HepG2 (cell line): ENCODE data around the gene SDK1. TPM values are rescaled to one million over a fixed set of nuclear protein-coding genes. Genes with fewer than 3 reads are reported as not detected.

ENCODE experiments used
- ATAC-seq: fragments of 200-7000 bp; cut with Tn5 transposase; 3 replicates; pipeline ENCODE4 v1.9.1; 2020; ENCODE audit warnings: mild to moderate bottlenecking, moderate library complexity
- BruUV-seq: library from RNA; stranded (reverse); fragments of 400-500 nt; replicated peaks from 2 replicates; lab custom pipeline; 2021; lab: Mats Ljungman, UMichigan
- CTCF ChIA-PET: fragments of 300-600 bp; formaldehyde crosslinking; extraction: SDS; loops from one replicate; lab custom pipeline; 2021; ENCODE audit warnings: low total read pairs, inconsistent platforms, low intra/inter-chr PET ratio; lab: Yijun Ruan, JAX
- POLR2A ChIA-PET: fragments of 350-600 bp; sonication (Branson Sonifier 250); formaldehyde crosslinking; loops from one replicate; lab custom pipeline; 2020; ENCODE audit warnings: antibody characterized with exemption, inconsistent platforms; lab: Yijun Ruan, JAX
- DNase-seq: peaks from one replicate; pipeline ENCODE4 v3.0.0-alpha.2; 2015; ENCODE audit warnings: low spot score
- FAIRE-seq: peaks from 3 replicates; lab custom pipeline; 2011; peaks lifted over from hg19 to GRCh38; lab: Jason Lieb, UNC
- H2AFZ ChIP-seq: one replicate; pipeline ENCODE4 v1.6.1; 2011; ENCODE audit warnings: low read length, inconsistent platforms
- H3K27ac ChIP-seq: fragments of 300-600 bp; 3 replicates; pipeline ENCODE4 v1.8.0; 2011; ENCODE audit warnings: mixed run types, mild to moderate bottlenecking, mixed read lengths, low read length, inconsistent platforms; ENCODE audit not compliant: insufficient read depth; ENCODE audit errors: extremely low read length
- H3K27me3 ChIP-seq, 2 experiments: fragments of 200-600 bp in 1 of 2; 2 replicates in 1 of 2; 3 replicates in 1 of 2; pipeline versions ENCODE4 v1.6.0 to v1.8.0; 2011; ENCODE audit warnings: low read length in 2 of 2, mild to moderate bottlenecking in 2 of 2, moderate library complexity in 2 of 2, inconsistent platforms in 1 of 2; ENCODE audit not compliant: insufficient read depth in 2 of 2, control insufficient read depth in 1 of 2
- H3K36me3 ChIP-seq, 2 experiments: fragments of 200-600 bp in 1 of 2; replicated peaks in 1 of 2; 2 replicates in 1 of 2; 3 replicates in 1 of 2; pipeline versions ENCODE4 v1.5.1 to v1.8.0; 2011; ENCODE audit warnings: low read length in 2 of 2, inconsistent platforms in 1 of 2; ENCODE audit not compliant: insufficient read depth in 2 of 2, control insufficient read depth in 1 of 2
- H3K4me1 ChIP-seq: 2 replicates; pipeline ENCODE4 v1.5.1; 2012; ENCODE audit warnings: low read length, inconsistent platforms; ENCODE audit not compliant: insufficient read depth
- H3K4me2 ChIP-seq: 2 replicates; pipeline ENCODE4 v1.6.0; 2011; ENCODE audit warnings: low read depth, low read length, inconsistent platforms
- H3K4me3 ChIP-seq, 3 experiments: fragments of 200-600 bp in 1 of 3; sonication (generic), shearing (Covaris generic) in 1 of 3; replicated peaks in 1 of 3; 2 replicates each; pipeline ENCODE4 v1.5.1; 2011 to 2016; ENCODE audit warnings: low read length in 3 of 3, inconsistent platforms in 2 of 3, low read depth in 2 of 3, mild to moderate bottlenecking in 2 of 3, control low read depth in 1 of 3, mixed read lengths in 1 of 3; ENCODE audit not compliant: insufficient read depth in 1 of 3
- H3K79me2 ChIP-seq: one replicate; pipeline ENCODE4 v1.6.1; 2011; ENCODE audit warnings: low read length, inconsistent platforms; ENCODE audit not compliant: insufficient read depth
- H3K9ac ChIP-seq: 2 replicates; pipeline ENCODE4 v1.6.0; 2011; ENCODE audit warnings: mild to moderate bottlenecking, low read depth, low read length, inconsistent platforms; ENCODE audit not compliant: insufficient read depth
- H3K9me3 ChIP-seq: 2 replicates; pipeline ENCODE4 v1.5.1; 2012; ENCODE audit warnings: mild to moderate bottlenecking, low read length
- H4K20me1 ChIP-seq: 2 replicates; pipeline ENCODE4 v1.6.0; 2011; ENCODE audit warnings: inconsistent platforms, mild to moderate bottlenecking, low read length, moderate library complexity; ENCODE audit not compliant: insufficient read depth
- ATM ChIP-seq: fragments of 450-650 bp; IDR thresholded peaks from 2 replicates; pipeline ENCODE4 v1.7.1; 2017; ENCODE audit warnings: mild to moderate bottlenecking, borderline replicate concordance
- FOXO1 ChIP-seq: sonication (generic); formaldehyde crosslinking; IDR thresholded peaks from 2 replicates; pipeline ENCODE4 v1.4.0; 2020; ENCODE audit warnings: missing genetic modification reagents
- HHEX ChIP-seq: IDR thresholded peaks from 2 replicates; pipeline ENCODE4 v1.6.1; 2016; ENCODE audit warnings: control low read depth
- PLRG1 ChIP-seq: fragments of 450-650 bp; conservative IDR thresholded peaks from 2 replicates; pipeline ENCODE4 v1.6.1; 2016
- ZMAT5 ChIP-seq: sonication (generic); formaldehyde crosslinking; IDR thresholded peaks from 2 replicates; pipeline ENCODE4 v1.5.0; 2020; ENCODE audit warnings: mild to moderate bottlenecking, low read depth, missing genetic modification reagents, borderline replicate concordance
- ZNF383 ChIP-seq: sonication (generic); formaldehyde crosslinking; IDR thresholded peaks from 2 replicates; pipeline ENCODE4 v1.4.0; 2020; ENCODE audit warnings: missing genetic modification reagents, mild to moderate bottlenecking, borderline replicate concordance
- WGBS: methylation state at CpG from one replicate; pipeline ENCODE4 v1.1.6; 2017; ENCODE audit warnings: low lambda C conversion rate; 5-methylcytosine and 5-hydroxymethylcytosine counted together
- in situ Hi-C: cut with HindIII; loops from 2 replicates; pipeline ENCODE4 v1.10.0; 2017; ENCODE audit warnings: low pct_unique_long_range_greater_than_20kb; ENCODE audit not compliant: extremely low pct_ligation_motif_present
- intact Hi-C: fragments of 100-400 bp; cut with micrococcal nuclease; formaldehyde crosslinking; loops from one replicate; pipeline ENCODE4 v1.10.0; 2022; ENCODE audit not compliant: unreplicated experiment
- polyA plus RNA-seq, 8 experiments: library from polyadenylated mRNA; depleted of rRNA in 3 of 8; stranded (reverse) in 7 of 8; unstranded in 1 of 8; fragments of >200 nt; fragmentation: Illumina TruSeq in 4 of 8; extraction: Trizol in 4 of 8; gene quantifications; 2 replicates each; pipeline versions ENCODE4 v1.2.1 to v1.2.3, GENCODE V29; 2011 to 2016; ENCODE audit warnings: low read depth in 4 of 8, missing spikeins in 1 of 8, mixed read lengths in 1 of 8; ENCODE audit not compliant: insufficient read depth in 1 of 8
- total RNA-seq, 5 experiments: library from RNA; depleted of rRNA; stranded (reverse); fragments of >200 nt; fragmentation: Illumina TruSeq; extraction: Trizol; gene quantifications; 2 replicates each; pipeline ENCODE4 v1.2.3, GENCODE V29; 2016; ENCODE audit warnings: low read depth in 1 of 5

SDK1 gene
- total and polyA plus RNA-seq, 2 of the 13 experiments (the other 11 are each of a cell fraction or from before 2014, with no cell fraction given): 0.35 to 2.4 TPM

- Histone ChIP-seq H2AFZ (no peak overlapping the region), H3K9ac (no peak overlapping the region), H3K27ac (no peak overlapping the region), H3K4me2 (no peak overlapping the region)
- FAIRE-seq: no peak
- 91% methylated on average over 6 of the region's 6 CpGs for WGBS
- no peak for TF ChIP-seq PLRG1
- TF ChIP-seq ATM: no peak
- TF ChIP-seq HHEX: no peak
- no peak for TF ChIP-seq ZNF383 (CRISPR knock-in tag)
- no peak for TF ChIP-seq ZMAT5 (CRISPR knock-in tag)
- TF ChIP-seq, all 625 proteins: peak for 0
- H4K20me1 ChIP-seq: no peaks in the 10 kb centered on the region
- H3K9me3 ChIP-seq: no peaks in the 10 kb centered on the region
- DNase-seq (no peak), ATAC-seq (no peak)
- ChIA-PET POLR2A (no interaction called here), CTCF (no interaction called here)
- BruUV-seq: no TSS peak
- H3K4me3 ChIP-seq: no peak overlapping the region
- peaks cover 16% of the 10 kb centered on the region for H3K4me1 ChIP-seq
- in situ Hi-C loops (no loop called here), intact Hi-C loops (no loop called here)
- no peaks in the 10 kb centered on the region for H3K27me3 ChIP-seq
- no peaks in the 10 kb centered on the region for H3K36me3 ChIP-seq
- no peaks in the 10 kb centered on the region for H3K79me2 ChIP-seq
Measured at GRCh38 chr7:3910054-3910453, 609.0 kb downstream of the SDK1 start.

GRCh38 chr7:3911685-3912084, 610.6 kb downstream of the SDK1 start:
- no peak overlapping the region for H3K4me3 ChIP-seq
- FAIRE-seq: no peak
- no peak overlapping the region for H3K27ac ChIP-seq
- no TSS peak for BruUV-seq
- H3K4me2 ChIP-seq: no peak overlapping the region
- no peak overlapping the region for H2AFZ ChIP-seq
- no peaks in the 10 kb centered on the region for H3K79me2 ChIP-seq
- CTCF ChIA-PET: no interaction called here
- no peaks in the 10 kb centered on the region for H3K9me3 ChIP-seq
- intact Hi-C loops (no loop called here), in situ Hi-C loops (no loop called here)
- POLR2A ChIA-PET: no interaction called here
- no peaks in the 10 kb centered on the region for H3K36me3 ChIP-seq
- H3K4me1 ChIP-seq: peaks cover 32% of the 10 kb centered on the region
- no peak for TF ChIP-seq FOXO1 (CRISPR knock-in tag)
- 77% methylated on average over 4 of the region's 4 CpGs for WGBS
- no peak overlapping the region for H3K9ac ChIP-seq
- no peaks in the 10 kb centered on the region for H4K20me1 ChIP-seq
- no peak for ATAC-seq
- DNase-seq: no peak
- H3K27me3 ChIP-seq: no peaks in the 10 kb centered on the region
